GM12801 (cell line): ENCODE measurements around the gene BANP.

Source experiments
- CTCF ChIP-seq: IDR thresholded peaks from one replicate; pipeline ENCODE4 v1.5.1; 2011; ENCODE audit warnings: control low read depth; ENCODE audit not compliant: insufficient read length; ENCODE audit errors: extremely low read depth

The BANP gene

GRCh38 chr16:88015806-88016140 lies 64.5 kb downstream of the BANP start:
- TF ChIP-seq CTCF, result no peak

- no peak for TF ChIP-seq CTCF
These were observed 65.7 kb downstream of the BANP start for GRCh38 chr16:88016964-88017363.

- TF ChIP-seq CTCF, result no peak
These were observed 66.4 kb downstream of the BANP start for GRCh38 chr16:88017587-88018101.

GRCh38 chr16:88019821-88020515 lies 68.7 kb downstream of the BANP start:
- TF ChIP-seq CTCF, result no peak

GRCh38 chr16:88020516-88020885 lies 69.3 kb downstream of the BANP start:
- TF ChIP-seq CTCF, result no peak

GRCh38 chr16:88022076-88023042 lies 71.1 kb downstream of the BANP start:
- TF ChIP-seq CTCF, result no peak

GRCh38 chr16:88023366-88023765 lies 72.1 kb downstream of the BANP start:
- no peak for TF ChIP-seq CTCF
